COR-L47 (cell line): Measurements from ENCODE around the gene ABR.

Source experiments
- DNase-seq: peaks from one replicate; lab custom pipeline; 2025; lab: John Stamatoyannopoulos, UW

ABR gene

DNA sequence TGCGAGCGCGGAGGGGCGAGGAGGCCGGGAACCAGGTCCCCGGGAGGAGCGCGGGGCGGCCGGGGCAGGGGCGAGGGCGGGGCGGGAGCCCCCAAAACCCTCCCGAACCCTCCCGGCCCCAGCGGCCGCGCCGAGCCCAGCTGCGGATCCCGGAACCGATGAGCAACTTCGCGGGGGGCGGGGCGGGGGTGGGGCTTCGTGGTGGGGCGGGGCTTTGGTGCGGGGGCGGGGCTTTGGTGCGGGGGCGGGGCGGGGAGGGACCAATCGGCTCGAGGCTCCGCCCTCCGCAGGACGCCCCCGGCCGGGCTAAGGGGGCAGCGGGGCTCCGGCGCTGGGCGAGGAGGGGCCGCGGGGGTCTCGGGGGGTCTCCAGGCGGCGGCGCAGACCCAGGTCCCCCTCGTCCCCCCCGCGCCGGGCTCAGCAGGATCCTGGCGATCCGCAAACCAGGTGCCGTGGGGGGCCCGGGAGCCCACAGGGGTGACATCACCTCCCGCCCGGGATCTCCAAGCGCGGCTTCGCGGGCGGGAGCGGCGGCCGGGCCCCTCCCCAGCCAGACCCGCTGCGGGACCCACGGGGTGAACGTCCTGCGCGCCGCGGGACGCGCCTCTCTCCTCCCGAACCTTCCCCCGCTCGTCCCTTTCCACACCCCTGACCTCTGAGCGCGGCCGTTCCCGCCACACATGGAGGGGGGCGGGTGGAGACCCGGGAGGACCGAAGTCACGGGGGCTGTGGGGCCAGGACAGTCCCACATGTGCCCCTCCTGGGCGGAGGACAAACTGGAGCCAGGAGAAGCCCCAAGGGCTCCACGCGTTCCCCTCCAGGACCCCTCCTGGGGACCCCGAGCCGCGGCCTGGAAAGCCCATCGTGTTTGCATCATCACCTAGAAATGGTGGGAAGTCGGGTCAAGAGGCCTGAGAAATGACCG lies at the start of gene ABR:
ABR (minus strand) TSS at position 164 of the 925 bp plus-strand sequence. CDS start 254 bp downstream, outside the sequence.
- DNase-seq, result no peak

DNA sequence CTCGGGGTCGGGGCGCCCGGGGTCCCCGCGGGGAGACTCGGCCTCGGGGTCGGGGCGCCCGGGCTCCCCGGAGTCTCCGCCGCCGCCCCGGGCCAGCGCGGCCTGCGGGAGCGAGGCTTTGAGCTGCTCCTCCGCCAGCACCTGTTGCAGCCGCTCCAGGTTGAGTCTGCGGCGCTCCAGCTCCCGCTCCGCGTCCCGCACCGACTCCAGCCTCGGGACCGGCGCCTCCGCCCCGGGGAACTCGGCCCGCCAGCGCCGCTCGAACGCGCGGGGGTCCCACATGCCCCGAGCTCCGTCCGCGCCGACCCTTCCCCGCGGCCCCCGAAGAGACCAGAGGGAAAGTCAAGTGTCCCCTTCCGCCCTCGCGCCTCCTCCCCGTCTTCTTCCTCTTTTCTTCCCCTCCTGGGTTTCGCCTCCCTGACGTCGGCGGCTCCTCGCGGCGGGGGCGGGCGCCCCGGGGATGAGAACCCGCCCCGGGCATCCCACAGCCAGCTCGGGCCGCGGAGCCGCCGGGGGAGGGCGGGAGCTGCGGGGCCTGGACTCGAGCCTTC lies 49.6 kb upstream of the ABR start:
- no peak for DNase-seq

DNA sequence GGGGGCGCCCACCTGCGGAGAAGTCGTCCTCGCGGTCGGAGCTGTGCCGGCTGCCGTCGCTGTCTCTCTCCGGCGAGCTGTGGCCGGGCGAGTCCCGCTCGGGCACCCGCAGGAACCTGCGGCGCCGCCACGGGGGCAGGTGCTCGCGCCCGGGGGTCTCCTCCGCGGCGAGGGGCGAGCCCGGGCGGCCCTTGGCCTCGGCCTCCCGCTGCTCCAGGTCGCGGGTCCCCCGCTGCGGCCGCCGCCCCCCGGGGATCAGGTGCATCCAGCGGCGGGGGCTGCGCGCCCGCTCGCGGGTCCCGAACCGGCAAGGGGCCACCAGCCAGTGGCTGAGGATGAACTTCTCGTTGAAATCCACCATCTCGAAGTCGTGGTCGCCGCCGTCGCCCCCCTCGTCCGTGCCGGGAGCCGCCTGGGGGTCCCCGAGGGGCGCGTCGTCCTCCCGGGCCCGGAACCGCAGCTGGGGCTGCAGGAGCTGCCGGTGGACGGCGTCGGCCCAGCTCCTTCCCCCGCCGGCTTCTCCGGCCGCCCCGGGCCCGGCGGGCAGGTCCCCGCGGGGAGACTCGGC lies 49.1 kb upstream of the ABR start:
- no peak for DNase-seq

DNA sequence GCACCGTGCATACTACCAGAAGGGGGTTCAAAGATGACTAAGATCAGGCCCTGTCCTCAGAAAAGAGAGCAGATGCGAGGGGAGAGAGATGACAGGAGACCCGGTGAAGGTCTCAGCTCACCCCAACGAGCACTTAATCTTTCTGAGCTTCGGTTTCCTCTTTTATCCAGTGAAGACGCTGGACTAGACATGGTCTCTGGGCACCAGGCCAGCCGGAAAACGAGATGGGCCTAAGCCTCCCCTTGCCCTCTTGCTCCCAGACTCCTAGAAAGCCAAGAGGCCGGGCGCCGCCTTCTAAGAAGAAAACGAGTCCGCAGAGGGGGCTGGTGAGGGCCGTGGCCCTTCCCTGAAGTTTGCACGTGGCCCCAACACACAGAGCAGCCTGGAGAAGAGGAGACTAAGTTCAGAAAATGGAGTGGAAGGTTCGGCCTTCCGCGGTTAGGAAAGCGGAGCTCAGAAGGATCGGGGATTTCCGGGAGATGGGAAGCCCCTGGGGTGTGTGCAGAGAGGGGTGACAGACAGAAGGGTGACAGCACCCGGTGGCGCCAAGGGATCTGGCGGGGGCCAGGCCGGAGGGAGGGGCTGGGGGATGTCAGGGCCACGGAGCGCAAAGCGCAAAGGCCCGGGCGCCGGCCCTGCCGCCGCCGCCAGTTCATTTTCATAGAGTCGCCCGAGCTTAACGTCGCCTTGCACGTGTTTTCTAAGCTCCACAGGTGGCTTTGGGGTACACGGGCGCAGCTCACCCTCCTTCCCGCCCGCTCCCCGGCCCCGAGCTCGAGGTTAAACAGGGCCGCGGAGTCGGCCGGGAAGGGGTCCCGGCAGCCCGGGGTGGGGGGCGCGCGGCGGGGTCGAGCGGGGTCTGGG lies 48.4 kb upstream of the ABR start:
- no peak for DNase-seq

DNA sequence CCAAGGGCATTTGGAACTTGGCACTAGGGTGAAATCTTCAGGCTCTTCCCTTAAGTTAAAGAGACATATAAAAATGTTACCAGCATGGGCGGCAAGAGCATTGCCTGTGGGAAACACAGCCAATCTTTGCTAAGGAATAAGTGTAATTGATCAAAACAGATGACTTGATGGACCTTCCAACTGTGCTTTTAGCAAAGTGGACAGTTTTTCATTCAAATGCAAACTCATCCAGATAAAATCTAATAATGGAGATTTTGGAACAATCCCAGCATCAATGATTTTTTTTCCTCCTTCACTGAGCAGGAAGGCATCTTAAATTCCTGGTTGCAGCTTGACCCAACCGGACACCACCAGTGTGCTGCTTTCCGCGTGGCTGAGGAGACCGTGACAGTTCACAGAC lies 47.6 kb upstream of the ABR start:
- DNase-seq, result no peak

DNA sequence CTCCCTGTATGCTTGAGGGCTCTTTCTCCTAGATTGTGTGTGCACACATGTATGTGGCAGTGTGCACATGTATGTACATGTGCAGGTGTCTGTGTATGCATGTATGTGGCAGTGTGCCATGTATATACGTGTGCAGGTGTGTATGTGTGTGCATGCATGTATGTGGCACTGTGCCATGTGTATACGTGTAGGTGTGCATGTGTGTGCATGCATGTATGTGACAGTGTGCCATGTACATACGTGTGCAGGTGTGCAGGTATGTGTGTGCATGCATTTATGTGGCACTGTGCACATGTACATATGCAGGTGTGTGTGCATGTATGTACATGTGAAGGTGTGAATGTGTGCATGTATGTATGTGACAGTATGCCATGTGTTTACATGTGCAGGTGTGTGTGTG lies 46.5 kb upstream of the ABR start:
- DNase-seq, result no peak

DNA sequence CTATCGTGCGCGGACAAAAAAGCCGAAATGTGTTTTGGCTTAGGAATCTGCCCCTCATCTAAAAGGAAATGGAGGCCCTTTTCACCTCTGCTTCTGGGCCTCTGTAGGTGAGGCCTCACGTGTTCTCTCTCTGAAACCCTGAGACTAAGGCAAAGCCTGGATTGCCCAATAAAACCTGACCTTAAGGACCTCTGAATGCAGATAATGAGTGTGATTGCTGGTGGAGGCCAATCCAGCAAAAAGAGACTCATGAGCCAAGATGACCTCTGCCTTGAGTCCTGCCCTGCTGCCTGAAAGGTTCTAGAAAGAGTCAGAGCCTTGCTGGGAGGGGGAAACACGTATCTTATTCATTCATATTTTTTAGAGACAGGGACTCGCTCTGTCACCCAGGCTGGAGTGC lies 44.5 kb upstream of the ABR start:
- no peak for DNase-seq

DNA sequence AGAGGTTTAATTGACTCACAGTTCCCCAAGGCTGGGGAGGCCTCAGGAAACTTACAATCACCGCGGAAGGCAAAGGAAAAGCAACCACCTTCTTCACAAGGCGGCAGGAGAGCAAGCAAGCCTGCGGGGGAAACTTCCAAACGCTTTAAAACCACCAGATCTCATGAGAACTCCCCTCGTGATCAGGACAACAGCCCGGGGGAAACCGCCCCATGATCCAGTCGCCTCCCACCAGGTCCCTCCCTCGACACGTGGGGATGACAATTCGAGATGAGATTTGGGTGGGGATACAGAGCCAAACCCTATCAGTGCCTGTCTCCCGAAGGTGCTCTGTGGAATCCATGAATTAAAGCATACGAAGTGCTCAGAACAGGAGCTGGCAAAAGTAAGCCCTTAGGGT lies 43.9 kb upstream of the ABR start:
- no peak for DNase-seq

DNA sequence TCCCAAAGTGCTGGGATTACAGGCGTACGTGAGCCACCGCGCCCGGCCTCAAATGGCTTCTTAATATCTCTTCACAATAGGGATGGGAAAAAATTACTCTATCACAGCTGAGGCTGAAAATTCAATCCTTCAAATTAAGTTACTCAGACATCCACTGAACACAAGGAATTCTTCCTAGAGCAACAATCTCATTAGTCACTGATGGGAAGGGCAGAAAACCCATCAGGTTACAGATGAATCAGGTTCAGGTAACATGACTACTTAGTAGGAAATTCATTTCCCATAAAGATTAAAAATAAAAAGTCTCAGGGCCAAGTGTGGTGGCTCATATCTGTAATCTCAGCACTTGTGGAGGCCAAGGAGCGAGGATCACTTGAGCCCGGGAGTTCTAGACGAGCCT lies 42.5 kb upstream of the ABR start:
- DNase-seq, result no peak

DNA sequence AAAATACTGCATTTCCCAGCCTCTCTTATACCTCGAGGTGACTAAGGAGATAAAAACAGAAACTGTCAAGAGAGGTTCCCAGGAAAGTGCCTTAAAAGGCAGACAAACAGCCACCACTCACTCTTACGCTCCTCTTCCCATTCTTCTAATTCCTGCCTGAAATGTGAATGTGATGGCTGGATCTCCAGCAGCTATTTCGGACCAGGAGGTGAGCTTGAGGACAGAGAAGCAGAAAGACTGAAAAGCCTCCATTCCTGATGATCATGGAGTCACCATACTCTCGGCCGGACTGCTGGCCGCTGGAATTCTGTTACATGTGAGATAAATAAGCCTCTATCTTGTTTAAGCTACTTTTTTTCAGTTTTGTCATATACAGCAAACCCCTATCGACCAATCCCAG lies 41.4 kb upstream of the ABR start:
- DNase-seq, result no peak

DNA sequence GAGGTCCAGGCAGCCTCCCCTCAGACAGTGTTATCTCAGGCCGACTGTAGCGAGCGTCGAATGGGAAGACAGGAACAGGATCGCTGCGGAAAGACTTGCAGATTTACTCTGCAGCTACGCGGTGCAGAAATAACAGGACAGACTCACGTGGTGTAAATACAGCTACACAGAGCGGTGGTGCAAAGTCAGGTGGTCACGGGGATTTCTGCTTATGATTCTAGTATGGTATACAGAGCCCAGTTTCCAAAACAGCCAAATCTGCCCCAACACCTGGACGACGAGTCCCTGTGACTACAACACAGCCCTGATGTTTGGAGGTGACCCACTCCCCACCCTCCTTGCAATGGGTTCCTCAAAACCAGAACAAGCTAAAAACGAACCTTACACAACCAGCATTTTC lies 40.6 kb upstream of the ABR start:
- no peak for DNase-seq

DNA sequence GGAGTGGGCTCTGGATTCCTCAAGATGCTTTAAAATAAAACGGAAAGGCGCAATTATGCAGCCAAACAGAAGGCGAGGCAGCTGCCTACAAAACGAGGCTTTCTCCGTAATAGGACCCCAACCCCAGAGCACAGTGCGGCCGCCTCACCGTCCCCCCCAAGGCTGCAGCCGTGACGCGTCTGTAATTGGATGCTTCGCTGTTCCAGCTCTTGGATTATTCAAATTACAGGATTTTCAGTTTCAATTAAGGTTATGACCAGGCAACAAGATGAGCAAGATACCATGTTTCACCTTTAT lies 37.3 kb upstream of the ABR start:
- DNase-seq, result no peak

DNA sequence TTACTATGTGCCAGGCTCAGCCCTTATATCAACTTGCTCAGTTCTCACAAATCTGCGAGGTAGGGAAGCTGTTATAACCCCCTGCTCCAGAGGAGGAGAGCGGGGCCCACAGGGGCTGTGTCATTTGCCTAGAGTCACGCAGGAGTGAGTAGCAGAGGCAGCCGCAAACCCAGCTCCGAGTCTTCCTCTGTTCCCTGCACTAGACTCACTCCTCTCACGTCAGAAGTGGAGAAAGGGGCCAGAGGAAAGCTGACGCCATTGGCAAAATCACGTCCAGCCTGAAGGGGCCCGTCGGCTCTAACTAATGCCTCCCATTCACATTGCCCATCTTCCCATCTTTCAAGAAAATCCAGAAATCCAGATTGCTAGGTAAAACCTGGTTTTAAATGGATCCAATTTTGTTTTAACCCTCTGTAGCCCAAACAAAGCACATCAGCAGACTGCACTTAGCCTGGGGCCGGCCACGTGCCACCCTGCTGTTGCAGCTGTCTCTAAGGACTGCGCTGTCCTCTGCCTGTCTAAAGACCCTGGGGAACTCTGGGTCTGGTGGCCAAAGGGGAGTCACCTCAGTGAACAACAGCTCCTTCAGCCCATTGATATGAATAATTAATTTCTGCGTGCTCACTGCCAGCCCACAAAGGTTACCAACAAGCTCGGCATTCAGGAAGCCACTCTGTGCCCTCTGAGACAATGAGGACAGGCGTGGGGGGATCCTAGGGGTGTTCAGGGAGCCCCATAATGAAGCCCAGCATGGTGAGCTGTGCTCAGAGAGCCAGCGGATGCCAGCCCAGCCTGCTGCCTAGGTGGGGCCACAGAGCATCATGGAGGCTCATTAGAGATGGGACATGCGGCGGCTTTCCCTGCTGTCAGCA lies 36.7 kb upstream of the ABR start:
- no peak for DNase-seq

DNA sequence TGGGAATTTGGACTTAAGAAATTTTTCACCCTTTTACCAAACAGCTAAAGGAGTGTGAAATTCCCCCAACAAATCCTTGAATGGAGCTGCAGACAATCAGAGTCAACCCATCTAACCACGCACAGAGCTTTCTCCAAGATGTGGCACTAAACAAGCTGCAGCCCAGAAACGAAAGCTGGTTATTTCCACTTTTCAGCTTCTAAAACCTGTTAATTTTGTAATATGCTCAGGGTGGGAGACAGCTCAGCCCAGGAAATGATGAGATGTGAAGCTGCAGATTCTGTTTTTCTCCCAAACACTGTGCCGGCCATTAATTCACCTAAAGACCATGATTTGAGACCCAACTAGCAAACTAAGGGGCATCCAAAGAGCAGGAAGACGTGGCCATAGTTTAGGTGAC lies 33.2 kb upstream of the ABR start:
- DNase-seq, result no peak

DNA sequence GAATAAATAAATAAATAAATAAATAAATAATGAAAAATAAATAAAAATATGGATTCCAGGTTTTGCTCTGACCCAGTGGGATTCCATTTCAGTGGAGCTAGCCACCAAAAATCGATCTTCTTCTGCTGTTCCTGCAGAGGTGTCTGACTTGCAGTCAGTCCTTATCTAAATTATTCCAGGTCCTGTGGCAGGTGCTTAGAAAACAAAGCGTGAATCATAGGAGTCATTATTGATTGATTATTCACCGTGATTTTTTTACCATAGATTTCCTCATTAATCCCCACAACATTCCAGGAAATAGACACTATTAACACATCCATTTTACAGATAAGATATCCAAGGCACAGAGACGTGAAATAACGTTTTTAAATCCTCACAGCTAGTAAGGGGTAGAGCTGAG lies 31.5 kb upstream of the ABR start:
- DNase-seq, result no peak

DNA sequence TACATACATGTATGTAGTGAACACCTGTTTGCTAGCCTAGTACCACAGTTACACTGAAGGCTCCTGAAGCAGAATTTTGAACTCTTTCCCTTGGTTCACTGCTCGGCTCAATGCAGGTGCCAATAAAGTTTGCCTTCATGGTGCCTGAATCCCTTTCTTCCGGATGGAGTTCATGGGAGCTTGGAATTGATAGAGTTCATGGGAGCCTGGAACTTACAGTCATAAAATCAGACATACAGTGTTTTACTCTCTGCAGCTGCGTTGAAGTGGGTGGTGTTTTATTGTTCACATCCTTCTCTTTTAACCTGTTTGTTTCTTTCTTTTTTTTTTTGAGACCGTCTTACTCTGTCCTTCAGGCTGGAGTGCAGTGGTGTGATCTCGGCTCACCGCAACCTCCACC lies 29.2 kb upstream of the ABR start:
- DNase-seq, result no peak

DNA sequence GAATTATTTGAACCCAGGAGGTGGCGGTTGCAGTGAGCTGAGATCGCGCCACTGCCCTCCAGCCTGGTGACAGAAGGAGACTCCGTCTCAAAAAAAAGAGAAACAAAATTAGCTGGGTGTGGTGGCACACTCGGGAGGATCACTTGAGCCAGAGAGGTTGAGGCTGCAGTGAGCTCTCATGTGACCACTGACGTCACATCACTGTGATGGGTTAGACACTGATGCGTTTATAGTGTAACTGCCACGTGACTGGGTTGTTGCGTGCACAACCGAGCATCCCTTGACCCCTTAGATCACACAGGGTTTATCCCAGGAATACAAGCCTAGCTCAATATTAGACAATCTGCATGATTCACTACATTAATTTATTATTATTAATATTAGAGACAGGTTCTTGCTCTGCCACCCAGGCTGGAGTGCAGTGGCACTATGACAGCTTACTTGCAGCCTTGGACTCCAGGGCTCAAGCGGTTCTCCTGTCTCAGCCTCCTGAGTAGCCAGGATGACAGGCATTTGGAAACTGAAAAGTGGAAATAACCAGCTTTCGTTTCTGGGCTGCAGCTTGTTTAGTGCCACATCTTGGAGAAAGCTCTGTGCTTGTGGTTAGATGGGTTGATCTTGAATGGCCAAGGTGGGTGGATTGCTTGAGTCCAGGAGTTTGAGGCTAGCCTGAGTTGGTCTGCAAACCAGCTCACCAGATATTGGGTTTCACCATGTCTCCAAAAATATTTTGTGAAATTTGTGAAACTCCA lies 26.4 kb upstream of the ABR start:
- DNase-seq, result no peak

DNA sequence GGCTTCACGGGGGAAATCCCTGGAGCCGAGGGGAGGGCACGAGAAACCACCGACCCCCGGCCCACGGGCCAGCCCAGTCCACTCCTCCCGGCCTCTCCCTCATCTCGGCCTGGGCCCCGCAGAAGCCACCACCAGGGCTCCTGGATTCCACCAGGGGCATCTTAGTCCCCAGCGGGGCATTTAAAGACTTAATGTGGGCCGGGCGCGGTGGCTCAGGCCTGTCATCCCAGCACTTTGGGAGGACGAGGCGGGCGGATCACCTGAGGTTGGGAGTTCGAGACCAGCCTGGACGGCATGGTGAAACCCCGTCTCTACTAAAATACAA lies 24.1 kb upstream of the ABR start:
- no peak for DNase-seq

DNA sequence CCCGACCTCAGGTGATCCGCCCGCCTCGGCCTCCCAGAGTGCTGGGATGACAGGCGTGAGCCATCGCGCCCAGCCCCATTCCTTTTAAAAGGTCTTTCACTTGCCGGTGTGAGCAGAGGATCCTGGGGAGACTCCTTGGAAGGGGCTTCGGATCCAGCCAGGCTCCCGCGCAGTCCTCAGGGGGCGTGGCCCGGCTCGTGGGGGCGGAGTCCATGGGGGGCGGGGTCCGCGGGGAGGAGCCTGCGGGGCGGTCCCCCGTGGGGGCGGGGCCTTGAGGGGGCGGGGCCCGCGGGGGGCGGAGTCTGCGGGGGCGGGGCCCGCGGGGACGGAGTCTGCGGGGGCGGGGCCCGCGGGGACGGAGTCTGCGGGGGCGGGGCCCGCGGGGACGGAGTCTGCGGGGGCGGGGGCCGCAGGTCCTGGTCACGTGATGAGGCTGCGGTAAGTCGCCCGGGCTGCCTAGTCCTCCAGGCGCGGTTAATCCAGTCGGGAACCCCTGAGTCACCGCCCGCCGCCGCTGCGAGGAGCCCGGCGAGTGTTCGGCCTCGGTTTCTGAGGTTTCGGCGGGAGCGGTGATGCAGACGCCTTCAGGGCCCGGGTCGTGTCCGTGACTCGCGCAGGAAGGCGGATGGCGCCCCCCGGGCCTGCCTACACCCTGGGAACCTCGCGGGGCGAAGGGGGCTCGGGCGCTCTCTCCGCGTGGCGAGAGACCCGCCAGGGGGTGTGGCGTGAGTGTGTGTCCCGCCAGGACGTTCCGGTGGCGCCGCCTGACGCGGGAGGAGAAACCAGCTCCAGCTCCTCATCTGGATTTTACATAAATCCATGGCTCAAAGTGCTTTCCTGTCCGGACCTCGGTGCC lies 23.6 kb upstream of the ABR start:
- no peak for DNase-seq

DNA sequence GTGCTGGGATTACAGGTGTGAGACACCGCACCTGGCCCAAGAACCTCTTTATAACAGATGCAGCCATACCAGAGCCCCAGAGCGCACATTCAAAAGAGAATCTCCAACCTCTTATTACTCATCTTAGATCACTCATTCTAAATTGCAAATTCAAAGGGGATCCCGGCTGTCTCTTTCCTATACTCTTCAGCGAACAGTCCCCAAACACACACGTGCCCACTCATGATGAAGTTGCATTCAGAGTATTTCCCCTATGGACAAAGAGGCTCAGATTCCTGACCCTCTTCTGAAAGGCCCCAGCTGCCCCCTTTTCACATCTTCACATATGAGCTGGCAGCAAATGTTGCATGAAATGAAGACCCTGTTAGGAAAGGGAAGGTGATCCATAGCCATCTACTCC lies 22.5 kb upstream of the ABR start:
- no peak for DNase-seq
